ENCODE data around the gene NXT1. TPM values are rescaled to one million over a fixed set of nuclear protein-coding genes. Genes with fewer than 3 reads are reported as not detected.

The NXT1 gene
- total and polyA plus RNA-seq, 2 donors (not counting 1 experiment from before 2014, with no cell fraction given): 14.1 to 17.2 TPM

DNA sequence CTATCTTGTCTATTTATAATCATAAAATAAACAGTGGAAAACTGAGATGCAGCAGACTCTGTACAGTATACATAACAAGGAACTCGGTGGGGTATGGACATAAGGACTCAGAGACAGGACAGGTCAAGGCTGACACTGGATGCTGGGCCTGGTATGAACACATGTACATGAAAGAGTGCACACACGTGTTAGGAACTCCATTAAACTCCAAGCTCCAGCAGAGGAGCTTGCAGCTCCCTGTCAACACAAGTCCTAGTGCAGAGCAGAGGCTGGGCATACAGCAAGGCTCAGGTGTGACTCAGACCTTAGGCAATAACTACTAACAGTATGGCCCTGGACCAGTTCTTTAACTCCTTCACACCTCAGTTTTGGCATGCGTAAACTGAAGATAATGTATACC, 53.6 kb downstream of the NXT1 start:
- Histone ChIP-seq H3K36me3 (ENCODE audit: control insufficient read depth, insufficient read depth, low read length) (no peaks in the 10 kb centered on the region), H4K20me1 (ENCODE audit: control insufficient read depth, extremely low read depth, insufficient read depth, low read length) (no peaks in the 10 kb centered on the region), H3K4me3 (replicated peaks in 1 of 4; ENCODE audit: control extremely low read depth in 1 of 4, insufficient read depth in 1 of 4, low read depth in 3 of 4, low read length in 4 of 4) (no peak overlapping the region), H3K27ac (ENCODE audit: insufficient read depth, low read length) (no peak overlapping the region), H3K9ac (ENCODE audit: insufficient read depth, low read length) (no peak overlapping the region), H2AFZ (ENCODE audit: low read length) (no peak overlapping the region), H3K9me3 (ENCODE audit: control insufficient read depth, insufficient read depth, low read depth, low read length) (no peaks in the 10 kb centered on the region), H3K79me2 (ENCODE audit: control insufficient read depth, insufficient read depth, low read length) (peaks cover 46% of the 10 kb centered on the region), H3K27me3 (ENCODE audit: control insufficient read depth, insufficient read depth, low read length) (no peaks in the 10 kb centered on the region), H3K4me1 (ENCODE audit: control insufficient read depth, extremely low read depth, insufficient read depth, low read length) (peaks cover 3% of the 10 kb centered on the region), H3K4me2 (ENCODE audit: extremely low read depth, insufficient read depth, low read length) (no peak overlapping the region)
- peak; percentile 33 to 36 for DNase-seq (ENCODE audit: low read depth in 2 of 2)
- no peak for TF ChIP-seq EZH2 (IDR thresholded peaks at IDR 0.05; ENCODE audit: low read length, missing control alignments)

Other genes starting within 250 kb of the NXT1 start
- gene GZF1, start 11.4 kb downstream of the NXT1 start, total RNA-seq: 21.5 and 28.0 TPM in 2 replicates
- gene GZF1, start 11.4 kb downstream of the NXT1 start, polyA plus RNA-seq: 10.8 and 11.2 TPM in 2 replicates
- 7.7 and 12.6 TPM in 2 replicates for gene NAPB, start 70.7 kb downstream of the NXT1 start, total RNA-seq
- 3.3 and 5.1 TPM in 2 replicates for gene NAPB, start 70.7 kb downstream of the NXT1 start, polyA plus RNA-seq
- not detected in 2 replicates for gene CSTL1, start 88.9 kb downstream of the NXT1 start, total RNA-seq
- not detected in 2 replicates for gene CSTL1, start 88.9 kb downstream of the NXT1 start, polyA plus RNA-seq
- not detected in 2 replicates for gene CST11, start 102.1 kb downstream of the NXT1 start, total RNA-seq
- gene CST11, start 102.1 kb downstream of the NXT1 start, polyA plus RNA-seq: not detected in 2 replicates
- not detected in 2 replicates for gene CST8, start 140.3 kb downstream of the NXT1 start, total RNA-seq
- gene CST8, start 140.3 kb downstream of the NXT1 start, polyA plus RNA-seq: not detected in 2 replicates
- gene CST9L, start 217.7 kb downstream of the NXT1 start, total RNA-seq: not detected in 2 replicates
- not detected in 2 replicates for gene CST9L, start 217.7 kb downstream of the NXT1 start, polyA plus RNA-seq